Liver (tissue), 9 donors: ENCODE results near the gene AOAH. TPM values are rescaled to one million over a fixed set of nuclear protein-coding genes. Genes with fewer than 3 reads are reported as not detected.

Source experiments
- DNase-seq: peaks from one replicate; pipeline ENCODE4 v3.0.0-alpha.2; 2017; ENCODE audit warnings: low spot score
- H3K27ac ChIP-seq, 2 donors: one replicate each; pipeline ENCODE4 v1.7.0; 2013; ENCODE audit warnings: inconsistent platforms in 2 of 2, low read length in 2 of 2, control low read depth in 1 of 2, low read depth in 1 of 2, mild to moderate bottlenecking in 1 of 2
- H3K27me3 ChIP-seq, 4 donors: one replicate each; pipeline versions ENCODE4 v1.6.1 to v1.7.0; 2013; ENCODE audit warnings: low read length in 3 of 4, inconsistent platforms in 1 of 4, mild to moderate bottlenecking in 1 of 4, moderate library complexity in 1 of 4; ENCODE audit not compliant: control insufficient read depth in 4 of 4, insufficient read depth in 4 of 4
- H3K36me3 ChIP-seq, 4 donors: one replicate each; pipeline versions ENCODE4 v1.6.1 to v1.7.0; 2013; ENCODE audit warnings: low read length in 3 of 4, mild to moderate bottlenecking in 3 of 4, low read depth in 1 of 4, moderate library complexity in 1 of 4; ENCODE audit not compliant: control insufficient read depth in 4 of 4, insufficient read depth in 3 of 4
- H3K4me1 ChIP-seq, 4 donors: one replicate each; pipeline versions ENCODE4 v1.6.1 to v1.7.0; 2013; ENCODE audit warnings: low read length in 3 of 4, mild to moderate bottlenecking in 3 of 4, moderate library complexity in 1 of 4; ENCODE audit not compliant: control insufficient read depth in 4 of 4, insufficient read depth in 4 of 4
- H3K4me3 ChIP-seq, 3 donors: one replicate each; pipeline versions ENCODE4 v1.6.1 to v1.7.0; 2013; ENCODE audit warnings: low read length in 3 of 3, control low read depth in 1 of 3, low read depth in 1 of 3, mild to moderate bottlenecking in 1 of 3
- H3K9ac ChIP-seq, 2 donors: one replicate each; pipeline ENCODE4 v1.7.0; 2013; ENCODE audit warnings: low read length in 2 of 2, mild to moderate bottlenecking in 2 of 2, moderate library complexity in 2 of 2, control low read depth in 1 of 2, low read depth in 1 of 2
- H3K9me3 ChIP-seq, 4 donors: one replicate each; pipeline versions ENCODE4 v1.6.1 to v1.7.0; 2013; ENCODE audit warnings: low read length in 3 of 4; ENCODE audit not compliant: control insufficient read depth in 4 of 4
- EGR1 ChIP-seq, 2 donors: IDR thresholded peaks; 2 replicates each; pipeline ENCODE4 v1.6.1; 2016 to 2018; ENCODE audit warnings: antibody characterized with exemption in 2 of 2, low read depth in 2 of 2
- FOXA1 ChIP-seq: IDR thresholded peaks from 2 replicates; pipeline ENCODE4 v1.6.1; 2016; ENCODE audit warnings: antibody characterized with exemption
- FOXA2 ChIP-seq: IDR thresholded peaks from 2 replicates; pipeline ENCODE4 v1.6.1; 2016; ENCODE audit warnings: antibody characterized with exemption
- GABPA ChIP-seq, 2 donors: IDR thresholded peaks in 1 of 2; conservative IDR thresholded peaks in 1 of 2; 2 replicates each; pipeline ENCODE4 v1.6.1; 2016; ENCODE audit warnings: antibody characterized with exemption in 2 of 2, mild to moderate bottlenecking in 1 of 2, moderate library complexity in 1 of 2
- HNF4A ChIP-seq, 2 donors: conservative IDR thresholded peaks; 2 replicates each; pipeline ENCODE4 v1.6.1; 2016; ENCODE audit warnings: antibody characterized with exemption in 2 of 2, mild to moderate bottlenecking in 2 of 2
- HNF4G ChIP-seq: IDR thresholded peaks from 2 replicates; pipeline ENCODE4 v1.6.1; 2016; ENCODE audit warnings: antibody characterized with exemption
- JUND ChIP-seq, 2 donors: IDR thresholded peaks; 2 replicates each; pipeline ENCODE4 v1.6.1; 2016; ENCODE audit warnings: antibody characterized with exemption in 2 of 2
- NR2F2 ChIP-seq: IDR thresholded peaks from 2 replicates; pipeline ENCODE4 v1.6.1; 2016; ENCODE audit warnings: antibody characterized with exemption
- RAD21 ChIP-seq, 2 donors: IDR thresholded peaks; 2 replicates each; pipeline ENCODE4 v1.6.1; 2016; ENCODE audit warnings: antibody characterized with exemption in 2 of 2, mild to moderate bottlenecking in 2 of 2
- RXRA ChIP-seq, 2 donors: IDR thresholded peaks; 2 replicates each; pipeline ENCODE4 v1.6.1; 2017 to 2018; ENCODE audit warnings: antibody characterized with exemption in 2 of 2, mild to moderate bottlenecking in 1 of 2
- SP1 ChIP-seq: IDR thresholded peaks from 2 replicates; pipeline ENCODE4 v1.6.1; 2018; ENCODE audit warnings: antibody characterized with exemption, mild to moderate bottlenecking
- TAF1 ChIP-seq: conservative IDR thresholded peaks from 2 replicates; pipeline ENCODE4 v1.6.1; 2016; ENCODE audit warnings: antibody characterized with exemption, mild to moderate bottlenecking
- YY1 ChIP-seq: IDR thresholded peaks from 2 replicates; pipeline ENCODE4 v1.6.1; 2016; ENCODE audit warnings: antibody characterized with exemption, mild to moderate bottlenecking
- WGBS: extraction: QIAGEN DNeasy Blood & Tissue Kit; methylation state at CpG from one replicate; pipeline ENCODE4 v1.1.7; 2013; 5-methylcytosine and 5-hydroxymethylcytosine counted together
- polyA plus RNA-seq, 2 donors: library from polyadenylated mRNA; stranded (reverse) in 1 of 2; unstranded in 1 of 2; fragments of 200-250 nt in 1 of 2; fragments of >200 nt in 1 of 2; fragmentation: Nextera tagmentation in 1 of 2; extraction: Ambion mirVana in 1 of 2; gene quantifications; one replicate each; pipeline versions ENCODE4 v1.2.1 to v1.2.3, GENCODE V29; 2013 to 2015
- total RNA-seq, 2 donors: library from RNA; depleted of rRNA; stranded (reverse); fragments of >200 nt; gene quantifications; one replicate each; pipeline ENCODE4 v1.2.3, GENCODE V29; 2014
- TF ChIP-seq, protein P1 (sequence below): fragments of 150-350 bp; IDR thresholded peaks from 2 replicates; pipeline ENCODE4 v1.5.1; 2017; ENCODE audit warnings: improper control_type of control experiment, low read depth, low read length; ENCODE audit not compliant: missing input control
- TF ChIP-seq, protein P2 (sequence below): IDR thresholded peaks from 2 replicates; pipeline ENCODE4 v1.6.1; 2016; ENCODE audit warnings: antibody characterized with exemption, mild to moderate bottlenecking
- TF ChIP-seq, protein P3 (sequence below): IDR thresholded peaks from 2 replicates; pipeline ENCODE4 v1.6.1; 2016; ENCODE audit warnings: antibody characterized with exemption
- TF ChIP-seq, protein P4 (sequence below): IDR thresholded peaks from 2 replicates; pipeline ENCODE4 v1.6.1; 2016; ENCODE audit warnings: antibody characterized with exemption
- TF ChIP-seq, protein P5 (sequence below): IDR thresholded peaks from 2 replicates; pipeline ENCODE4 v1.6.1; 2016; ENCODE audit warnings: antibody characterized with exemption
- donor health status: healthy.
- donor health status: healthy.
- donor health status: healthy.
- donor health status: healthy.
- donor health status: healthy.

Gene AOAH
- total and polyA plus RNA-seq, 4 donors, result 2.4 to 26.7 (median 5.8) TPM

DNA sequence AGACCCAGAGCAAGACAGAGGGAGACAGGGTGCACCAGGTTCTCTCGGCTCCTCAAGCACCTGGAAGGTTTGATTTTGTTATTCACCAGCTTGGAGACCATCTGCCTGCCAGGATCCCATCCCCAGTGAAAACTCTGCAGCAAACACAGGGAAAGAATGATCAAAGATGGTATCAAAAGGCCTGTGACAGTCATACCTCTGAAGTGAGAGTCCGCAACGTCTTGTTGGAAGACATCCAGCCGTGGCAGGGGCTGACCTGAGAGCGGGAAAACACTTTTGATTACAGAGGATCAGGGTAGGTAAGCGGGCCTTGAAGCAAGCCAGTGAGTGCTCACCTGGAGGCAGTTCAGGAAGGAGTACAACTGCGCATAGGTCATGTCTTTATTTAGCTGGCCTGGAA is 192.3 kb downstream of the AOAH start:
- no peak overlapping the region for H3K27ac ChIP-seq
- DNase-seq, result no peak
- TF ChIP-seq FOXA2 (no peak), JUND (IDR thresholded peaks at IDR 0.05) (no peak), GABPA (IDR thresholded peaks at IDR 0.05 in 1 of 2, conservative IDR thresholded peaks at IDR 0.05 in 1 of 2) (no peak), SP1 (no peak), NR2F2 (no peak), YY1 (no peak), FOXA1 (no peak), HNF4A (conservative IDR thresholded peaks at IDR 0.05) (no peak), HNF4G (no peak), EGR1 (IDR thresholded peaks at IDR 0.05; ENCODE audit: low read depth in 2 of 2) (no peak), TAF1 (no peak), RXRA (IDR thresholded peaks at IDR 0.05) (no peak)
- TF ChIP-seq, protein P1, sequence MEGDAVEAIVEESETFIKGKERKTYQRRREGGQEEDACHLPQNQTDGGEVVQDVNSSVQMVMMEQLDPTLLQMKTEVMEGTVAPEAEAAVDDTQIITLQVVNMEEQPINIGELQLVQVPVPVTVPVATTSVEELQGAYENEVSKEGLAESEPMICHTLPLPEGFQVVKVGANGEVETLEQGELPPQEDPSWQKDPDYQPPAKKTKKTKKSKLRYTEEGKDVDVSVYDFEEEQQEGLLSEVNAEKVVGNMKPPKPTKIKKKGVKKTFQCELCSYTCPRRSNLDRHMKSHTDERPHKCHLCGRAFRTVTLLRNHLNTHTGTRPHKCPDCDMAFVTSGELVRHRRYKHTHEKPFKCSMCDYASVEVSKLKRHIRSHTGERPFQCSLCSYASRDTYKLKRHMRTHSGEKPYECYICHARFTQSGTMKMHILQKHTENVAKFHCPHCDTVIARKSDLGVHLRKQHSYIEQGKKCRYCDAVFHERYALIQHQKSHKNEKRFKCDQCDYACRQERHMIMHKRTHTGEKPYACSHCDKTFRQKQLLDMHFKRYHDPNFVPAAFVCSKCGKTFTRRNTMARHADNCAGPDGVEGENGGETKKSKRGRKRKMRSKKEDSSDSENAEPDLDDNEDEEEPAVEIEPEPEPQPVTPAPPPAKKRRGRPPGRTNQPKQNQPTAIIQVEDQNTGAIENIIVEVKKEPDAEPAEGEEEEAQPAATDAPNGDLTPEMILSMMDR, result no peak
- TF ChIP-seq, protein P2, sequence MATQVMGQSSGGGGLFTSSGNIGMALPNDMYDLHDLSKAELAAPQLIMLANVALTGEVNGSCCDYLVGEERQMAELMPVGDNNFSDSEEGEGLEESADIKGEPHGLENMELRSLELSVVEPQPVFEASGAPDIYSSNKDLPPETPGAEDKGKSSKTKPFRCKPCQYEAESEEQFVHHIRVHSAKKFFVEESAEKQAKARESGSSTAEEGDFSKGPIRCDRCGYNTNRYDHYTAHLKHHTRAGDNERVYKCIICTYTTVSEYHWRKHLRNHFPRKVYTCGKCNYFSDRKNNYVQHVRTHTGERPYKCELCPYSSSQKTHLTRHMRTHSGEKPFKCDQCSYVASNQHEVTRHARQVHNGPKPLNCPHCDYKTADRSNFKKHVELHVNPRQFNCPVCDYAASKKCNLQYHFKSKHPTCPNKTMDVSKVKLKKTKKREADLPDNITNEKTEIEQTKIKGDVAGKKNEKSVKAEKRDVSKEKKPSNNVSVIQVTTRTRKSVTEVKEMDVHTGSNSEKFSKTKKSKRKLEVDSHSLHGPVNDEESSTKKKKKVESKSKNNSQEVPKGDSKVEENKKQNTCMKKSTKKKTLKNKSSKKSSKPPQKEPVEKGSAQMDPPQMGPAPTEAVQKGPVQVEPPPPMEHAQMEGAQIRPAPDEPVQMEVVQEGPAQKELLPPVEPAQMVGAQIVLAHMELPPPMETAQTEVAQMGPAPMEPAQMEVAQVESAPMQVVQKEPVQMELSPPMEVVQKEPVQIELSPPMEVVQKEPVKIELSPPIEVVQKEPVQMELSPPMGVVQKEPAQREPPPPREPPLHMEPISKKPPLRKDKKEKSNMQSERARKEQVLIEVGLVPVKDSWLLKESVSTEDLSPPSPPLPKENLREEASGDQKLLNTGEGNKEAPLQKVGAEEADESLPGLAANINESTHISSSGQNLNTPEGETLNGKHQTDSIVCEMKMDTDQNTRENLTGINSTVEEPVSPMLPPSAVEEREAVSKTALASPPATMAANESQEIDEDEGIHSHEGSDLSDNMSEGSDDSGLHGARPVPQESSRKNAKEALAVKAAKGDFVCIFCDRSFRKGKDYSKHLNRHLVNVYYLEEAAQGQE, result no peak
- TF ChIP-seq, protein P3, sequence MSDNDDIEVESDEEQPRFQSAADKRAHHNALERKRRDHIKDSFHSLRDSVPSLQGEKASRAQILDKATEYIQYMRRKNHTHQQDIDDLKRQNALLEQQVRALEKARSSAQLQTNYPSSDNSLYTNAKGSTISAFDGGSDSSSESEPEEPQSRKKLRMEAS, result no peak
- TF ChIP-seq, protein P4, sequence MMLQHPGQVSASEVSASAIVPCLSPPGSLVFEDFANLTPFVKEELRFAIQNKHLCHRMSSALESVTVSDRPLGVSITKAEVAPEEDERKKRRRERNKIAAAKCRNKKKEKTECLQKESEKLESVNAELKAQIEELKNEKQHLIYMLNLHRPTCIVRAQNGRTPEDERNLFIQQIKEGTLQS, result no peak
- TF ChIP-seq, protein P5, sequence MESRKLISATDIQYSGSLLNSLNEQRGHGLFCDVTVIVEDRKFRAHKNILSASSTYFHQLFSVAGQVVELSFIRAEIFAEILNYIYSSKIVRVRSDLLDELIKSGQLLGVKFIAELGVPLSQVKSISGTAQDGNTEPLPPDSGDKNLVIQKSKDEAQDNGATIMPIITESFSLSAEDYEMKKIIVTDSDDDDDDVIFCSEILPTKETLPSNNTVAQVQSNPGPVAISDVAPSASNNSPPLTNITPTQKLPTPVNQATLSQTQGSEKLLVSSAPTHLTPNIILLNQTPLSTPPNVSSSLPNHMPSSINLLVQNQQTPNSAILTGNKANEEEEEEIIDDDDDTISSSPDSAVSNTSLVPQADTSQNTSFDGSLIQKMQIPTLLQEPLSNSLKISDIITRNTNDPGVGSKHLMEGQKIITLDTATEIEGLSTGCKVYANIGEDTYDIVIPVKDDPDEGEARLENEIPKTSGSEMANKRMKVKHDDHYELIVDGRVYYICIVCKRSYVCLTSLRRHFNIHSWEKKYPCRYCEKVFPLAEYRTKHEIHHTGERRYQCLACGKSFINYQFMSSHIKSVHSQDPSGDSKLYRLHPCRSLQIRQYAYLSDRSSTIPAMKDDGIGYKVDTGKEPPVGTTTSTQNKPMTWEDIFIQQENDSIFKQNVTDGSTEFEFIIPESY, result no peak
- no peaks in the 10 kb centered on the region for H3K4me1 ChIP-seq
- no peak overlapping the region for H3K9ac ChIP-seq
- no peaks in the 10 kb centered on the region for H3K9me3 ChIP-seq
- no peaks in the 10 kb centered on the region for H3K36me3 ChIP-seq
- no peaks in the 10 kb centered on the region for H3K27me3 ChIP-seq
- WGBS, result 90% methylated on average over 7 of the region's 7 CpGs
- no peak overlapping the region for H3K4me3 ChIP-seq

DNA sequence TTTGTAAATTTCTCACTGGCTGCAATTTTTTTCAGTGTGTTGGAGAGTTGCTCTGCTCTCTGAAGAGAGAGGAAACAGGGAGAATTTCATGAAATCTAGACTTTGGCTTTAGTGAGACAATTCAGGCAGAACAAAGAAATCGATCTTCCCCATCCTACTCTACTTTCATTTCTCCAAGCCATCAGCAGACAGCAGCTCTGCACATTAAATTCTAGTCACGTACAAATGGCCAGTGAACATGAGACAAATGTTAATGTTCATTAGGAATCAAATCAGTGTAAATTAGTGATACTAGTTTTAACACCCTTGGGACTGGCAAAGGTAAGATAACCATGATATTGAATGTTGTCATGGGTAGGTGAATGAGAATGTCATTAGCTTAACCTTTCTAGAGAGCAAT is 193.8 kb downstream of the AOAH start:
- no peaks in the 10 kb centered on the region for H3K4me1 ChIP-seq
- H3K27me3 ChIP-seq, result no peaks in the 10 kb centered on the region
- WGBS, result 96% methylated on average over 2 of the region's 2 CpGs
- no peak for DNase-seq
- no peak for TF ChIP-seq HNF4A (conservative IDR thresholded peaks at IDR 0.05)
- TF ChIP-seq RAD21 (IDR thresholded peaks at IDR 0.05), result no peak
- TF ChIP-seq YY1, result no peak
- TF ChIP-seq JUND (IDR thresholded peaks at IDR 0.05), result no peak
- H3K36me3 ChIP-seq, result no peaks in the 10 kb centered on the region
- no peak overlapping the region for H3K27ac ChIP-seq
- no peak overlapping the region for H3K9ac ChIP-seq
- H3K4me3 ChIP-seq, result no peak overlapping the region
- no peaks in the 10 kb centered on the region for H3K9me3 ChIP-seq
